Endodermal cell (in vitro differentiated cells): ENCODE data around the gene FGF12. TPM values are rescaled to one million over a fixed set of nuclear protein-coding genes. Genes with fewer than 3 reads are reported as not detected.

Experiments used
- DNase-seq: peaks from one replicate; pipeline ENCODE4 v3.0.0-alpha.2; 2017
- H3K27ac ChIP-seq: 2 replicates; pipeline ENCODE4 v1.5.1; 2013; ENCODE audit warnings: mild to moderate bottlenecking, low read depth, low read length, moderate library complexity
- H3K27me3 ChIP-seq: 2 replicates; pipeline ENCODE4 v1.6.1; 2013; ENCODE audit warnings: mild to moderate bottlenecking, low read length, moderate library complexity; ENCODE audit not compliant: insufficient read depth, control insufficient read depth, poor library complexity, severe bottlenecking
- H3K36me3 ChIP-seq: 2 replicates; pipeline ENCODE4 v1.7.0; 2013; ENCODE audit warnings: mild to moderate bottlenecking, low read length, moderate library complexity; ENCODE audit not compliant: control insufficient read depth, insufficient read depth
- H3K4me1 ChIP-seq: one replicate; pipeline ENCODE4 v1.7.0; 2013; ENCODE audit warnings: low read length; ENCODE audit not compliant: control insufficient read depth, insufficient read depth
- H3K4me3 ChIP-seq: 2 replicates; pipeline ENCODE4 v1.5.1; 2013; ENCODE audit warnings: mild to moderate bottlenecking, low read length, moderate library complexity
- H3K9ac ChIP-seq: 2 replicates; pipeline ENCODE4 v1.6.1; 2013; ENCODE audit warnings: mild to moderate bottlenecking, low read length, moderate library complexity; ENCODE audit not compliant: poor library complexity, severe bottlenecking; ENCODE audit errors: extremely low read depth
- H3K9me3 ChIP-seq: 2 replicates; pipeline ENCODE4 v1.6.1; 2013; ENCODE audit warnings: mild to moderate bottlenecking, low read length, moderate library complexity; ENCODE audit not compliant: control insufficient read depth
- H3K27ac Mint-ChIP-seq: 2 replicates; pipeline ENCODE4 v1.8.0; 2020; ENCODE audit warnings: mixed read lengths
- H3K27me3 Mint-ChIP-seq: 2 replicates; pipeline ENCODE4 v1.8.0; 2021; ENCODE audit warnings: mild to moderate bottlenecking, mixed read lengths; ENCODE audit not compliant: insufficient read depth
- H3K36me3 Mint-ChIP-seq: 2 replicates; pipeline ENCODE4 v1.8.0; 2020; ENCODE audit warnings: low read depth, mixed read lengths
- H3K4me1 Mint-ChIP-seq: 2 replicates; pipeline ENCODE4 v1.8.0; 2020; ENCODE audit warnings: mixed read lengths
- H3K4me3 Mint-ChIP-seq: 2 replicates; pipeline ENCODE4 v1.8.0; 2020; ENCODE audit warnings: mild to moderate bottlenecking, moderate library complexity, mixed read lengths
- H3K9me3 Mint-ChIP-seq: 2 replicates; pipeline ENCODE4 v1.8.0; 2020; ENCODE audit warnings: mild to moderate bottlenecking, mixed read lengths
- CTCF ChIP-seq: fragments of 200-600 bp; sonication (generic); conservative IDR thresholded peaks from 2 replicates; pipeline ENCODE4 v1.5.0; 2021; ENCODE audit warnings: antibody characterized with exemption, mild to moderate bottlenecking
- WGBS, 2 experiments: methylation state at CpG; one replicate each; pipeline versions ENCODE4 v1.1.5 to v1.1.7; 2013; ENCODE audit warnings: missing lambda C conversion rate in 2 of 2, mixed read lengths in 1 of 2; ENCODE audit not compliant: insufficient coverage in 1 of 2, insufficient read length in 1 of 2; 5-methylcytosine and 5-hydroxymethylcytosine counted together
- total RNA-seq, 2 donors: library from RNA; stranded (reverse); fragmentation: NEBNext Ultra II Directional in 1 of 2; extraction: Animal tissue kit (Norgen Biotek cat#: 25700) in 1 of 2; gene quantifications; 2 replicates in 1 of 2; 3 replicates in 1 of 2; pipeline ENCODE4 v1.2.1, GENCODE V29; 2021

FGF12 gene
- total RNA-seq, 2 donors from 2014 or later: 22.9 to 25.2 TPM

GRCh38 chr3:192121923-192122322 is 605.4 kb downstream of the FGF12 start:
- no peak for TF ChIP-seq CTCF
- no peaks in the 10 kb centered on the region for H3K9me3 Mint-ChIP-seq
- no peaks in the 10 kb centered on the region for H3K36me3 ChIP-seq
- H3K27ac Mint-ChIP-seq: no peak overlapping the region
- WGBS, 2 experiments: 80 to 93% methylated on average over 1 to 3 of the region's 3 CpGs
- H3K4me1 ChIP-seq: no peaks in the 10 kb centered on the region
- no peak overlapping the region for H3K27ac ChIP-seq
- no peaks in the 10 kb centered on the region for H3K27me3 Mint-ChIP-seq
- no peaks in the 10 kb centered on the region for H3K9me3 ChIP-seq
- no peaks in the 10 kb centered on the region for H3K36me3 Mint-ChIP-seq
- no peaks in the 10 kb centered on the region for H3K27me3 ChIP-seq
- H3K4me3 ChIP-seq: no peak overlapping the region
- H3K4me3 Mint-ChIP-seq: no peak overlapping the region
- H3K9ac ChIP-seq: no peak overlapping the region
- H3K4me1 Mint-ChIP-seq: no peaks in the 10 kb centered on the region
- DNase-seq: no peak

- H3K27me3 ChIP-seq: no peaks in the 10 kb centered on the region
- no peak overlapping the region for H3K4me3 Mint-ChIP-seq
- no peak overlapping the region for H3K27ac Mint-ChIP-seq
- no peak overlapping the region for H3K9ac ChIP-seq
- peaks cover 40% of the 10 kb centered on the region for H3K4me1 Mint-ChIP-seq
- no peaks in the 10 kb centered on the region for H3K36me3 ChIP-seq
- peaks cover 8% of the 10 kb centered on the region for H3K9me3 Mint-ChIP-seq
- H3K4me3 ChIP-seq: no peak overlapping the region
- H3K27me3 Mint-ChIP-seq: no peaks in the 10 kb centered on the region
- peaks cover 8% of the 10 kb centered on the region for H3K9me3 ChIP-seq
- DNase-seq: no peak
- H3K27ac ChIP-seq: no peak overlapping the region
- TF ChIP-seq CTCF: no peak
- peaks cover 7% of the 10 kb centered on the region for H3K36me3 Mint-ChIP-seq
- peaks cover 6% of the 10 kb centered on the region for H3K4me1 ChIP-seq
Observed at GRCh38 chr3:192108820-192109219, 618.5 kb downstream of the FGF12 start.

- no peaks in the 10 kb centered on the region for H3K9me3 ChIP-seq
- no peak for TF ChIP-seq CTCF
- H3K9me3 Mint-ChIP-seq: peaks cover 6% of the 10 kb centered on the region
- no peak overlapping the region for H3K4me3 ChIP-seq
- no peaks in the 10 kb centered on the region for H3K36me3 ChIP-seq
- 50 to 67% methylated on average over 1 to 2 of the region's 4 CpGs for WGBS, 2 experiments
- peaks cover 9% of the 10 kb centered on the region for H3K4me1 ChIP-seq
- no peak overlapping the region for H3K27ac ChIP-seq
- H3K36me3 Mint-ChIP-seq: no peaks in the 10 kb centered on the region
- peaks cover 46% of the 10 kb centered on the region for H3K4me1 Mint-ChIP-seq
- H3K27me3 ChIP-seq: no peaks in the 10 kb centered on the region
- no peak overlapping the region for H3K4me3 Mint-ChIP-seq
- DNase-seq: no peak
- no peaks in the 10 kb centered on the region for H3K27me3 Mint-ChIP-seq
- H3K9ac ChIP-seq: no peak overlapping the region
- no peak overlapping the region for H3K27ac Mint-ChIP-seq
Observed at GRCh38 chr3:192106543-192106942, 620.8 kb downstream of the FGF12 start.
